ENCODE results near the gene USP9X. TPM values are rescaled to one million over a fixed set of nuclear protein-coding genes. Genes with fewer than 3 reads are reported as not detected.

The USP9X gene
- total and polyA plus RNA-seq, 2 of the 8 experiments (the other 6 are each of a cell fraction or from before 2014, with no cell fraction given) = 79.2 to 300 TPM

DNA sequence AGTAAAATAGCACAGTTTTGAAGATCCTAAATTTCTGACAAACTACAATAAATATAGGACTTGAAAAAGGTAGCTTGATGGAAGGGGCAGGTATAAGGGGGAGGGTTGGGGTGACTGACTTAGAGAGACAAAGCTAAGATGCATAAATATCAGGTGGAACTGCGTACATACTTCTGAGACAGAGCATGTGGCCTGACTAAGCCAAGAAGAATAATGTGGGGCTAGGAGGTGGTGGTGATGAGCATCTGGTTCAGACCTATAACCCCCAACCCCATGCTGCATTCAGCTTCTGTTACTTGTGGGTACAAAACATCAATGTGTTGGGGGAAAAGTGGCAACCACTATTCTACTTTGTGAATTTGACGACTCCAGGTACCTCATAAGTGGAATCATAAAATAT, 19.8 kb downstream of the USP9X start:
- no peak overlapping the region for H2BK120ac ChIP-seq (replicated peaks; ENCODE audit: low read depth, low read length)
- peaks cover 8 to 14% of the 10 kb centered on the region in 2 experiments for H4K20me1 ChIP-seq (replicated peaks in 1 of 2; ENCODE audit: control insufficient read depth in 1 of 2, insufficient read depth in 2 of 2, low read length in 2 of 2)
- ChIA-PET CTCF (ENCODE audit: partially characterized antibody) (no interaction called here), POLR2A (ENCODE audit: partially characterized antibody) (interaction anchor here (1.1 to 1.9 kb wide), 2 partner anchors 12 to 19 kb away, joined by 3 to 5 read pairs; partner anchors contain the start of gene USP9X)
- H3K9ac ChIP-seq (replicated peaks in 1 of 4; ENCODE audit: extremely low read depth in 1 of 4, low read depth in 3 of 4, low read length in 3 of 4) = no peak overlapping the region
- TF ChIP-seq JUN (IDR thresholded peaks at IDR 0.05; ENCODE audit: low read depth, low read length) (no peak), NRF1 (IDR thresholded peaks at IDR 0.05; ENCODE audit: low read depth, low read length) (no peak), POLR2A (IDR thresholded peaks at IDR 0.05; ENCODE audit: control extremely low read depth in 1 of 2, low read depth in 2 of 2, low read length in 2 of 2) (peak in 1 of 2 experiments; percentile 32; a peak in 1 of 3 replicates)
- no peak for FAIRE-seq
- H3K4ac ChIP-seq (replicated peaks; ENCODE audit: insufficient read length, low read depth, low read length) = no peak overlapping the region
- H3K27ac ChIP-seq (ENCODE audit: low read depth, low read length) = no peak overlapping the region
- no peak overlapping the region for H4K91ac ChIP-seq (replicated peaks; ENCODE audit: insufficient read length, low read length)
- no peak overlapping the region for H3K56ac ChIP-seq (replicated peaks; ENCODE audit: insufficient read length, low read depth, low read length)
- no peaks in the 10 kb centered on the region for H3K27me3 ChIP-seq (replicated peaks in 1 of 4; ENCODE audit: control insufficient read depth in 3 of 4, extremely low read depth in 1 of 4, insufficient read depth in 3 of 4, low read length in 3 of 4)
- WGBS, 2 experiments (ENCODE audit: extremely low coverage in 1 of 2, insufficient coverage in 1 of 2, insufficient read length in 1 of 2, insufficient replicate concordance in 2 of 2, low coverage in 1 of 2, low lambda C conversion rate in 2 of 2, missing lambda C conversion rate in 1 of 2) = 75% methylated on average over 2 of the region's 2 CpGs; no CpG with 5 or more reads in 1 of the 2 experiments
- no peaks in the 10 kb centered on the region for H3K9me3 ChIP-seq (ENCODE audit: insufficient read depth in 2 of 2, low read depth in 1 of 2, low read length in 1 of 2)
- H3K23ac ChIP-seq (ENCODE audit: insufficient read length) = no peak overlapping the region
- H4K8ac ChIP-seq (ENCODE audit: extremely low read depth, insufficient read depth, low read length) = no peak overlapping the region
- peak overlapping the region in 1 of 4 experiments; percentile 35; a peak in 1 of 8 replicates for H3K4me3 ChIP-seq (ENCODE audit: extremely low read depth in 1 of 4, insufficient read depth in 2 of 4, low read depth in 3 of 4, low read length in 4 of 4)
- H3K14ac ChIP-seq (ENCODE audit: insufficient read length) = no peak overlapping the region
- no peak overlapping the region for H2BK20ac ChIP-seq (ENCODE audit: low read length)
- no peaks in the 10 kb centered on the region for H3K79me1 ChIP-seq (ENCODE audit: low read depth, low read length)
- H2BK5ac ChIP-seq (ENCODE audit: low read depth, low read length) = no peak overlapping the region
- peaks cover 0 to 22% (median 0%) of the 10 kb centered on the region in 4 experiments; a peak in 1 of 8 replicates for H3K36me3 ChIP-seq (ENCODE audit: control insufficient read depth in 2 of 4, insufficient read depth in 4 of 4, low read length in 3 of 4)
- no peak overlapping the region for H2AK5ac ChIP-seq (ENCODE audit: low read depth, low read length)
- no peak overlapping the region for H2AFZ ChIP-seq (ENCODE audit: low read length)
- peak overlapping the region; percentile 21 to 47; a peak in 3 of 4 replicates for H3K4me2 ChIP-seq (ENCODE audit: insufficient read depth in 1 of 2, low read depth in 2 of 2, low read length in 2 of 2)
- H3K23me2 ChIP-seq (ENCODE audit: low read depth, low read length) = no peaks in the 10 kb centered on the region
- no peak overlapping the region for H2BK12ac ChIP-seq (ENCODE audit: low read depth, low read length)
- peaks cover 46 to 99% of the 10 kb centered on the region in 2 experiments for H3K79me2 ChIP-seq (ENCODE audit: control insufficient read depth in 1 of 2, insufficient read depth in 2 of 2, low read length in 2 of 2)
- no peak overlapping the region for H2BK15ac ChIP-seq (ENCODE audit: low read length)
- peaks cover 0 to 13% (median 3%) of the 10 kb centered on the region in 4 experiments; a peak in 2 of 7 replicates for H3K4me1 ChIP-seq (replicated peaks in 1 of 4; ENCODE audit: control insufficient read depth in 3 of 4, insufficient read depth in 4 of 4, low read length in 3 of 4)
- DNase-seq (ENCODE audit: low read depth in 1 of 2, low spot score in 2 of 2) = no peak
- no peak overlapping the region for H3K18ac ChIP-seq (ENCODE audit: extremely low read depth, low read length)
- H4K5ac ChIP-seq (ENCODE audit: insufficient read length, low read depth, low read length) = no peak overlapping the region

Measured in H1 (cell line).